MM.1S (cell line): Measurements from ENCODE around the gene KCNJ11.

Source experiments
- DNase-seq: peaks from one replicate; pipeline ENCODE4 v3.0.0-alpha.2; 2015
- H2AFZ ChIP-seq: fragments of 300-600 bp; sonication (generic); 2 replicates; pipeline ENCODE4 v1.6.0; 2016; ENCODE audit warnings: antibody characterized with exemption, low read length
- H3F3A ChIP-seq: fragments of 300-600 bp; sonication (generic); 2 replicates; pipeline ENCODE4 v1.6.1; 2016; ENCODE audit warnings: mild to moderate bottlenecking, antibody characterized with exemption, low read length, moderate library complexity, mixed read lengths; ENCODE audit not compliant: insufficient read depth
- H3K27ac ChIP-seq: fragments of 300-600 bp; sonication (generic); 2 replicates; pipeline ENCODE4 v1.5.1; 2016; ENCODE audit warnings: mild to moderate bottlenecking, low read length
- H3K27me3 ChIP-seq: fragments of 300-600 bp; sonication (generic); replicated peaks from 2 replicates; pipeline ENCODE4 v1.6.0; 2016; ENCODE audit warnings: low read length; ENCODE audit not compliant: insufficient read depth
- H3K36me3 ChIP-seq: fragments of 300-600 bp; sonication (generic); replicated peaks from 2 replicates; pipeline ENCODE4 v1.6.1; 2016; ENCODE audit warnings: mild to moderate bottlenecking, low read length, mixed read lengths; ENCODE audit not compliant: insufficient read depth
- H3K4me1 ChIP-seq: fragments of 300-600 bp; sonication (generic); 2 replicates; pipeline ENCODE4 v1.6.1; 2016; ENCODE audit warnings: low read length, mixed read lengths
- H3K4me2 ChIP-seq: fragments of 300-600 bp; sonication (generic); 2 replicates; pipeline ENCODE4 v1.6.0; 2016; ENCODE audit warnings: low read depth, low read length
- H3K4me3 ChIP-seq: fragments of 300-600 bp; sonication (generic); 2 replicates; pipeline ENCODE4 v1.5.1; 2016; ENCODE audit warnings: low read length, mixed read lengths
- H3K79me2 ChIP-seq: fragments of 300-600 bp; sonication (generic); 2 replicates; pipeline ENCODE4 v1.6.1; 2016; ENCODE audit warnings: mixed run types, low read length, mixed read lengths
- H3K9ac ChIP-seq: fragments of 300-600 bp; sonication (generic); 2 replicates; pipeline ENCODE4 v1.6.1; 2016; ENCODE audit warnings: low read length, mixed read lengths
- H3K9me2 ChIP-seq: fragments of 300-600 bp; sonication (generic); replicated peaks from 2 replicates; pipeline ENCODE4 v1.6.1; 2016; ENCODE audit warnings: mild to moderate bottlenecking, low read length, mixed read lengths; ENCODE audit not compliant: insufficient read depth
- H3K9me3 ChIP-seq: fragments of 300-600 bp; sonication (generic); replicated peaks from 2 replicates; pipeline ENCODE4 v1.6.1; 2016; ENCODE audit warnings: mild to moderate bottlenecking, low read length, mixed read lengths; ENCODE audit not compliant: insufficient read depth
- H4K20me1 ChIP-seq: fragments of 300-600 bp; sonication (generic); 2 replicates; pipeline ENCODE4 v1.6.1; 2016; ENCODE audit warnings: mild to moderate bottlenecking, low read length, moderate library complexity, mixed read lengths; ENCODE audit not compliant: insufficient read depth
- EZH2 ChIP-seq: fragments of 300-600 bp; sonication (generic); optimal IDR thresholded peaks from 2 replicates; pipeline ENCODE3; 2017; ENCODE audit warnings: low read depth, mild to moderate bottlenecking, antibody characterized with exemption, low read length, mixed read lengths
- EZH2phosphoT487 ChIP-seq: fragments of 300-600 bp; sonication (generic); IDR thresholded peaks from 2 replicates; pipeline ENCODE4 v1.6.1; 2018; ENCODE audit warnings: antibody characterized with exemption, low read length
- TF ChIP-seq, protein P1 (sequence below): fragments of 300-600 bp; sonication (generic); IDR thresholded peaks from 2 replicates; pipeline ENCODE4 v1.5.1; 2016; ENCODE audit warnings: antibody characterized with exemption, low read length, mixed read lengths

KCNJ11 gene

DNA sequence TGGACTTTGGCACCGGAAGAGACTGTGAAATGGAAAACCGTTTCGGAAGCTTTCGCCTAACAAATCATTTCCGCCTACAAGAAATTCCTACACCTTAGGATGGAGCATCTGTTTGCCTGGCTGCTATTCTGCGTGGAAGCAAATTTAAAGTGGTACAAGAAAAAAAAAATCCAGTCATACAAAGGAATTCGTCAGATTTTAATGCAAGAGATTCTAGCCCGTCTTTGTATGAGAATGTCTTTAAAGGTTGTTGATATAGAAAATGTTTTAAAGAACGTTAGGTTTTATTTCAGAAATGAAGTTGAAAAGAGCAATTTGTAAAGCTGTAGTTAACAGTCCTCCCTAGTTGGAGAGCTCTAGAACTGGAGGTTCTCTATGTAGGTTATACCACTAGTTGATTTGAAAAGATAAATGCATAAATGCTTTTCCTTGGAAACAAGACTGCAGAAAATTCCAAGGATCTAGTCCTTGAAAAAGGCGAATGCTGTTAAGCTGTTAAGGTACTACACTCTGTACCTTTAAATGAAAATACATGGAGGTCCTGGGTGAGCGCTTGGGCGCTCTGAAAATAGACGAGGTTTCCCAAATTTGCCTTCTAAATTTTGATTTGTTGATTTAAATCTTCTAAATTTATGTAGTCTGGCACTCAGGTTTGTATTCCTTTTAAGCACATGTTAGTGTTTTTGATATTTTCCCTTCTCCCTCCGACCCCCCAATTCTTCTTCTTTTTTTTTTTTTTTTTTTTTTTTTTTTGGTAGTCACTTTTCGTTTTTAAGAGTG is 34.4 kb downstream of the KCNJ11 start:
- Histone ChIP-seq H3F3A (peaks cover 5% of the 10 kb centered on the region; the same call in 1 of the 2 replicates), H3K79me2 (no peaks in the 10 kb centered on the region), H3K27ac (no peak overlapping the region), H3K36me3 (no peaks in the 10 kb centered on the region), H3K9me2 (no peaks in the 10 kb centered on the region), H4K20me1 (no peaks in the 10 kb centered on the region), H3K9me3 (no peaks in the 10 kb centered on the region), H2AFZ (peak overlapping the region; percentile 87), H3K4me1 (peaks cover 12% of the 10 kb centered on the region; the same call in 1 of the 2 replicates), H3K4me3 (peak overlapping the region; percentile 75), H3K9ac (peak overlapping the region; percentile 27; the same call in 1 of the 2 replicates), H3K27me3 (peaks cover 26% of the 10 kb centered on the region), H3K4me2 (peak overlapping the region; percentile 98)
- TF ChIP-seq, protein P1, sequence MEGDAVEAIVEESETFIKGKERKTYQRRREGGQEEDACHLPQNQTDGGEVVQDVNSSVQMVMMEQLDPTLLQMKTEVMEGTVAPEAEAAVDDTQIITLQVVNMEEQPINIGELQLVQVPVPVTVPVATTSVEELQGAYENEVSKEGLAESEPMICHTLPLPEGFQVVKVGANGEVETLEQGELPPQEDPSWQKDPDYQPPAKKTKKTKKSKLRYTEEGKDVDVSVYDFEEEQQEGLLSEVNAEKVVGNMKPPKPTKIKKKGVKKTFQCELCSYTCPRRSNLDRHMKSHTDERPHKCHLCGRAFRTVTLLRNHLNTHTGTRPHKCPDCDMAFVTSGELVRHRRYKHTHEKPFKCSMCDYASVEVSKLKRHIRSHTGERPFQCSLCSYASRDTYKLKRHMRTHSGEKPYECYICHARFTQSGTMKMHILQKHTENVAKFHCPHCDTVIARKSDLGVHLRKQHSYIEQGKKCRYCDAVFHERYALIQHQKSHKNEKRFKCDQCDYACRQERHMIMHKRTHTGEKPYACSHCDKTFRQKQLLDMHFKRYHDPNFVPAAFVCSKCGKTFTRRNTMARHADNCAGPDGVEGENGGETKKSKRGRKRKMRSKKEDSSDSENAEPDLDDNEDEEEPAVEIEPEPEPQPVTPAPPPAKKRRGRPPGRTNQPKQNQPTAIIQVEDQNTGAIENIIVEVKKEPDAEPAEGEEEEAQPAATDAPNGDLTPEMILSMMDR = no peak; the same call in 1 of the 2 replicates
- TF ChIP-seq EZH2phosphoT487 (no peak), EZH2 (no peak)
- no peak for DNase-seq

DNA sequence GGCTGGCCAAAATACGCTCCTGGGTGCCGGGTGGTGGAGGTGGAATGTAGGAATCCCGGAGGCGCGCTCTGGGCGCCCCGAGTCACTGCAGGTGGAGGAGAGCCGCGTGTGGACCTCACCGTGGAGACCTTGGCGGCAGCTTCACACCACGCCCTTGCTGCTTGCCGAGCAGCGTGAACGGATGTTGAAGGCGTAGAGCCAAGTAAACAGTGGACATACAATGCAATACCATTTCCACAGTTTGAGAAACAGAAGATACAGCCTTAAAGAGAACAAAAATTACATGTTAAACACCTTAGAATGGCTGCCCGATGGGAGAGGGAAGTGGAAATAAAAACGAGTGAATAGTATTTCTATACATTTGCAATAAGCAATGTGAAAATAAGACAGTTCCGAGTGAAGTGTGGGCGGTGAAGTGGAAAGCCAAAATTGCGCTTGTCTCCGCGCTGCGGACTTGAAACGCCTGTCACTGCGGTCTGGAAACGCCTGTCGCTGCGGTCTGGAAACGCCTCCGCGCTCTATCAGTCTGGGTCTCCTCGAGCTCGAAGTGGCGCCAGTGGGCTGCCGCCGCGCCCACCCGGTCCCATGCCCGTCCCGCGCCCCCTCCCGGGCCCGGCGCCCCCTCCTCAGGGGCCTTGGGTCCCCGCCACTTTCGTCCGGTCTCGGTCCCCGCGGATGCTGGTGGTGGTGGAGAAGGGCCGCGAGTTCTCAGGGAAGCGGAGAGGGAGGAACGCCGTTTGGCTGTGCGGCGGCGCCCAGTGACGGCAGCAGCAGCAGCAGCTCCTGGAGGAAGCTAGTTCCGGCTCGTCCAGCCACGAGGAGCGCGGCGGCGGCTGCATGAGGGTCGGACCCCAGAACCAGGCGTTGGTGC is 35.3 kb downstream of the KCNJ11 start:
- peak overlapping the region; percentile 27; the same call in 1 of the 2 replicates for H3K9ac ChIP-seq
- H3K27me3 ChIP-seq = peaks cover 26% of the 10 kb centered on the region
- H3K4me2 ChIP-seq = peak overlapping the region; percentile 98
- H3K9me3 ChIP-seq = no peaks in the 10 kb centered on the region
- no peaks in the 10 kb centered on the region for H3K79me2 ChIP-seq
- H3K4me3 ChIP-seq = peak overlapping the region; percentile 75
- no peak overlapping the region for H3K27ac ChIP-seq
- H3K36me3 ChIP-seq = no peaks in the 10 kb centered on the region
- H3K9me2 ChIP-seq = no peaks in the 10 kb centered on the region
- peak; percentile 46 for DNase-seq
- TF ChIP-seq EZH2 (no peak), EZH2phosphoT487 (no peak)
- TF ChIP-seq, protein P1 = no peak
- H4K20me1 ChIP-seq = no peaks in the 10 kb centered on the region
- peaks cover 12% of the 10 kb centered on the region; the same call in 1 of the 2 replicates for H3K4me1 ChIP-seq
- H3F3A ChIP-seq = peaks cover 5% of the 10 kb centered on the region; the same call in 1 of the 2 replicates
- peak overlapping the region; percentile 87 for H2AFZ ChIP-seq

DNA sequence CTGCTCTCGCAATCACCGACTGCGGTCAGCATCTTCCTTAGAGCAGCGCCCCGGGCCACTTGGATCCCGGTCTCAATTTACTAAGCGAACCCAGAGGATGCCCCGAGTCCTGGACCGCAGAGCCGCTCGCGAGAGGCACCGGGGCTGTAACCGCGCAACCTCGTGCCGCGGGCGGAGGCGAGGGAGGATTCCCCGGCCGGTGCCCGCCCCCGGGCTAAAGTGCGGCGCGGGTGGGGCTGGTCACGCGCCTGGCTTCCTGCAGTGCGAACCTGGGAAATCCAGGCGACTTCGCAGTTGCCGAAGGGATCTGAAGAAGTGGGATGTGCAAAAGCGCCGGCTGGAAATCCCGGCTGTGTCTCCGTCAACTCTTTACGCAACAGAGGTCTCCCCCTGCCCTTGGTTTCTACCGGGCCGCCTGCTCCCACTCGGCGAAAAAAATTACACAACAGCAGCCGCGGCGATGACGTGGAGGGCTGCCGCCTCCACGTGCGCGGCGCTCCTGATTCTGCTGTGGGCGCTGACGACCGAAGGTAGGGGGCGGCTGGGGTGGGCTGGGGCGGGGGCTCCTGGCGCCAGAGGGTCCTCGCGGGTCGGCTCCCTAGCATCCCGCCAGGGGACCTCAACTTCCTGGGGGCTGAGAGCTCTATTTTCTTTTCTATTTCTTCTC is 36.8 kb downstream of the KCNJ11 start, which contains the start of gene NCR3LG1:
TSS of gene NCR3LG1 (plus strand) at position 291 of the 667 bp plus-strand sequence. CDS start at position 461, 170 bp downstream.
- no peaks in the 10 kb centered on the region for H3K9me2 ChIP-seq
- no peak for DNase-seq
- no peaks in the 10 kb centered on the region for H3K36me3 ChIP-seq
- TF ChIP-seq EZH2phosphoT487 (no peak), EZH2 (no peak)
- TF ChIP-seq, protein P1 = no peak
- H3K4me2 ChIP-seq = peak within 1 kb of the TSS; percentile 98
- peaks cover 26% of the 10 kb centered on the region for H3K27me3 ChIP-seq
- H4K20me1 ChIP-seq = no peaks in the 10 kb centered on the region
- peak within 1 kb of the TSS; percentile 75 for H3K4me3 ChIP-seq
- H3K79me2 ChIP-seq = no peaks in the 10 kb centered on the region
- H3K9me3 ChIP-seq = no peaks in the 10 kb centered on the region
- H3K4me1 ChIP-seq = peaks cover 12% of the 10 kb centered on the region; the same call in 1 of the 2 replicates
- H3F3A ChIP-seq = peaks cover 5% of the 10 kb centered on the region; the same call in 1 of the 2 replicates
- H3K27ac ChIP-seq = no peak within 1 kb of the TSS
- H3K9ac ChIP-seq = no peak within 1 kb of the TSS
- no peak within 1 kb of the TSS for H2AFZ ChIP-seq
